ENCODE measurements around the gene ZBED3. TPM values are rescaled to one million over a fixed set of nuclear protein-coding genes. Genes with fewer than 3 reads are reported as not detected.

ZBED3 gene
- total and polyA plus RNA-seq, 2 of the 4 experiments (the other 2 are of a cell fraction), result 0.18 to 2.5 TPM

DNA sequence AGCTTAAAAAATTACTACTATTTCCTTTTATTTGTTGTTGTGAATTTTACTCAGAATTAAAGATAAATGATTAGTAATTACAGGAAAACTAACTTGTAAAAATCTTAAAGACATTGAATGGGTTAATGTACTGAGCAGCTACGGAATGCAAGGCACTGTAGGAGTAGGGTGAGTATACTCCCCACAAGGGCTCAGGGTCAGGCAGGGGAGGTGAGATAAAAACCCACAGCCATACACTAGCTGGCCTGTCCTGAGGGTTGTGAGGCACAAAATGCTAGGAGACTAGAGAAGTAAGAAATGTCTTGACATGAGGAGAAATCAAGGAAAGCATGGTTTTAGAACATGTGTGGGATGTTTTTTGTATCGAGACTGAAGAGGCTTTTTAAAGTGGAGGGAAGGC lies 13.4 kb downstream of the ZBED3 start:
- dilution Hi-C loops (cut with HindIII; ENCODE audit: low sequenced_read_pairs, unreplicated experiment) (no loop called here), intact Hi-C loops (cut with micrococcal nuclease) (loop anchor here (5.0 kb wide), 1 partner anchor 419 kb away; the partner anchor contains the start of gene WDR41), in situ Hi-C loops (cut with MboI; ENCODE audit: low sequenced_read_pairs) (no loop called here)
- no peak overlapping the region for H4K5ac ChIP-seq (ENCODE audit: low read depth, low read length)
- no peak overlapping the region for H3K18ac ChIP-seq (ENCODE audit: low read depth, low read length)
- H4K91ac ChIP-seq (ENCODE audit: insufficient read depth, low read depth, low read length), result no peak overlapping the region
- H2AK5ac ChIP-seq (ENCODE audit: low read depth, low read length), result no peak overlapping the region
- H3K56ac ChIP-seq (ENCODE audit: extremely low read depth, insufficient read depth, low read length), result no peak overlapping the region
- H2BK5ac ChIP-seq (ENCODE audit: low read depth, low read length, poor library complexity, severe bottlenecking), result no peak overlapping the region
- no peak overlapping the region for H2AK9ac ChIP-seq (replicated peaks; ENCODE audit: low read depth, low read length, poor library complexity)
- peaks cover 3% of the 10 kb centered on the region for H3K36me3 ChIP-seq (ENCODE audit: control insufficient read depth, insufficient read depth, low read length)
- no peaks in the 10 kb centered on the region for H3K79me1 ChIP-seq (ENCODE audit: low read depth in 1 of 2, low read length in 2 of 2)
- H3K27me3 ChIP-seq (ENCODE audit: control insufficient read depth, insufficient read depth, low read length), result no peaks in the 10 kb centered on the region
- H2BK20ac ChIP-seq (ENCODE audit: low read depth, low read length), result no peak overlapping the region
- H2AFZ ChIP-seq (replicated peaks; ENCODE audit: low read length, poor library complexity), result no peak overlapping the region
- no TSS peak for BruUV-seq (replicated peaks)
- 80% methylated on average over 1 of the region's 2 CpGs; no CpG with 5 or more reads in 1 of the 2 experiments for WGBS, 2 experiments (ENCODE audit: extremely low coverage in 2 of 2, insufficient read length in 1 of 2)
- no peak for TF ChIP-seq NFE2L2 (IDR thresholded peaks at IDR 0.05; ENCODE audit: low read depth, low read length)
- no peak for TF ChIP-seq CEBPB (IDR thresholded peaks at IDR 0.05; ENCODE audit: low read depth, low read length)
- TF ChIP-seq POLR2A (IDR thresholded peaks at IDR 0.05; ENCODE audit: low read depth, low read length), result no peak
- TF ChIP-seq CHD1 (IDR thresholded peaks at IDR 0.05; ENCODE audit: low read depth, low read length), result no peak
- TF ChIP-seq RFX5 (IDR thresholded peaks at IDR 0.05; ENCODE audit: low read depth, low read length), result no peak
- TF ChIP-seq, protein P1, sequence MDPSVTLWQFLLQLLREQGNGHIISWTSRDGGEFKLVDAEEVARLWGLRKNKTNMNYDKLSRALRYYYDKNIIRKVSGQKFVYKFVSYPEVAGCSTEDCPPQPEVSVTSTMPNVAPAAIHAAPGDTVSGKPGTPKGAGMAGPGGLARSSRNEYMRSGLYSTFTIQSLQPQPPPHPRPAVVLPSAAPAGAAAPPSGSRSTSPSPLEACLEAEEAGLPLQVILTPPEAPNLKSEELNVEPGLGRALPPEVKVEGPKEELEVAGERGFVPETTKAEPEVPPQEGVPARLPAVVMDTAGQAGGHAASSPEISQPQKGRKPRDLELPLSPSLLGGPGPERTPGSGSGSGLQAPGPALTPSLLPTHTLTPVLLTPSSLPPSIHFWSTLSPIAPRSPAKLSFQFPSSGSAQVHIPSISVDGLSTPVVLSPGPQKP (IDR thresholded peaks at IDR 0.05; ENCODE audit: borderline replicate concordance, low read depth, low read length), result no peak
- peak; percentile 18 for TF ChIP-seq RCOR1 (IDR thresholded peaks at IDR 0.05; ENCODE audit: insufficient replicate concordance, low read length)
- peak; percentile 49; the same call in 1 of the 2 replicates for TF ChIP-seq MXI1 (IDR thresholded peaks at IDR 0.05; ENCODE audit: borderline replicate concordance, low read depth, low read length)
- TF ChIP-seq CTCF (conservative IDR thresholded peaks at IDR 0.05; ENCODE audit: low read depth, low read length), result no peak
- no peak for TF ChIP-seq BHLHE40 (IDR thresholded peaks at IDR 0.05; ENCODE audit: low read depth, low read length)
- TF ChIP-seq RAD21 (IDR thresholded peaks at IDR 0.05; ENCODE audit: low read length), result no peak
- TF ChIP-seq MAFK (IDR thresholded peaks at IDR 0.05; ENCODE audit: low read depth, low read length), result no peak
- TF ChIP-seq, protein P2, sequence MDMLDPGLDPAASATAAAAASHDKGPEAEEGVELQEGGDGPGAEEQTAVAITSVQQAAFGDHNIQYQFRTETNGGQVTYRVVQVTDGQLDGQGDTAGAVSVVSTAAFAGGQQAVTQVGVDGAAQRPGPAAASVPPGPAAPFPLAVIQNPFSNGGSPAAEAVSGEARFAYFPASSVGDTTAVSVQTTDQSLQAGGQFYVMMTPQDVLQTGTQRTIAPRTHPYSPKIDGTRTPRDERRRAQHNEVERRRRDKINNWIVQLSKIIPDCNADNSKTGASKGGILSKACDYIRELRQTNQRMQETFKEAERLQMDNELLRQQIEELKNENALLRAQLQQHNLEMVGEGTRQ (IDR thresholded peaks at IDR 0.05; ENCODE audit: low read depth, low read length), result no peak
- no peak for TF ChIP-seq SMC3 (IDR thresholded peaks at IDR 0.05; ENCODE audit: low read depth, low read length)
- TF ChIP-seq FOS (IDR thresholded peaks at IDR 0.05; ENCODE audit: low read depth, low read length), result no peak
- TF ChIP-seq MAZ (IDR thresholded peaks at IDR 0.05; ENCODE audit: borderline replicate concordance, low read depth, low read length), result no peak; the same call in 1 of the 2 replicates
- no peak overlapping the region for H2BK120ac ChIP-seq (ENCODE audit: low read depth, low read length)
- peaks cover 7% of the 10 kb centered on the region; the same call in 1 of the 2 replicates for H3K9me1 ChIP-seq (ENCODE audit: insufficient read depth, low read length)
- ChIA-PET CTCF (no interaction called here), POLR2A (ENCODE audit: unreplicated experiment) (no interaction called here)
- no peak overlapping the region for H3K4ac ChIP-seq (ENCODE audit: low read depth, low read length)
- H3K9ac ChIP-seq (ENCODE audit: low read depth, low read length), result no peak overlapping the region
- no peaks in the 10 kb centered on the region for H3K9me3 ChIP-seq (ENCODE audit: control insufficient read depth, insufficient read depth, low read length)
- DNase-seq (peak; percentile 82), ATAC-seq (ENCODE audit: low read depth) (peak; percentile 82)
- H3K14ac ChIP-seq (replicated peaks; ENCODE audit: low read depth, low read length), result no peak overlapping the region
- no peak overlapping the region for H3K4me3 ChIP-seq (ENCODE audit: insufficient read depth, low read depth, low read length)
- H4K8ac ChIP-seq (ENCODE audit: low read depth in 2 of 2, low read length in 2 of 2), result no peak overlapping the region
- no peak overlapping the region for H2BK15ac ChIP-seq (ENCODE audit: low read depth, low read length)
- no peaks in the 10 kb centered on the region for H4K20me1 ChIP-seq (ENCODE audit: insufficient read depth, low read length)
- no peaks in the 10 kb centered on the region; the same call in 1 of the 2 replicates for H3K4me1 ChIP-seq (ENCODE audit: control insufficient read depth, insufficient read depth, low read length)
- H3K23ac ChIP-seq (ENCODE audit: low read depth, low read length), result no peak overlapping the region
- no peak overlapping the region for H3K4me2 ChIP-seq (ENCODE audit: low read depth, low read length)
- H3K27ac ChIP-seq (ENCODE audit: insufficient read depth, low read length), result no peak overlapping the region
